ENCODE results near the gene ESPNL.

DNA sequence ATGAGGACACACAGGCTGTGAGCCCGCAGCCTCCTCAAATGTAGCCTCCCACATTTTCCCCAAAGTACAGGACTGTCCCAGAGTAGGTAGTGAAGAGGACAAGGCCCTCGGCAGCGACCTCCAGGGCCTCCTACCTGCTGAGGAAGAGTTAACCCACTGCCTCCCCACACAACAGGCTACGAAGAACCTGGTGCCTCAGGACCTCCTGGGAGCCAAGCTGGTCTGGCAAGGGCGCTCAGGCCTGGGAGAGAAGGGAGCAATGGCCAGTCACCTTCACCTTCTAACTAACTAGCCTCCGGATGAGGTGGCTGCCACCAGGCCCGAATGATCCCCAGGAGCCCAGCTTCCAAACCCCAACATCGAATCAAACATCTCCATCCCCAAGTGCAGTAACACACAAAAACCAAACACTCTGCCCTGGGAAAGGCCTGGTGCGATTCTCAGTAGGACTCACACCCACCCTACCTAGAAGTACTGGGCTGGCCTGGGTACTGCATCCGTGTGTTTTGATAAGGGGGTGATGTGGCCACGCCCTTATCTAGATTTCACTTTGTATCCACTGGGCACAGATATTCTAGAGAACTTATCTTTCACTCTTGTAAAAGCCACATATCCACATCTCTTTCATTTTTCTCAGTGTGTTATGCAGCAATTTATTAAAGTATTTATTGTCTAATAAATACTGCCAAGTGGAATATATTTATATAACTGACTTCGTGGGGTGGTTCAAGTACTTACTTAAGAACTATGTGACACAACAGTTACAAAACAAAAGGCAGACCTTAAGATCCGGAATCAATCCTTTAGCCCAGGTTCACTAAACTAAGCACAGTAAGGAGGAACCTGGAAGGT, 68.3 kb downstream of the ESPNL start:
- TF ChIP-seq, protein P1, sequence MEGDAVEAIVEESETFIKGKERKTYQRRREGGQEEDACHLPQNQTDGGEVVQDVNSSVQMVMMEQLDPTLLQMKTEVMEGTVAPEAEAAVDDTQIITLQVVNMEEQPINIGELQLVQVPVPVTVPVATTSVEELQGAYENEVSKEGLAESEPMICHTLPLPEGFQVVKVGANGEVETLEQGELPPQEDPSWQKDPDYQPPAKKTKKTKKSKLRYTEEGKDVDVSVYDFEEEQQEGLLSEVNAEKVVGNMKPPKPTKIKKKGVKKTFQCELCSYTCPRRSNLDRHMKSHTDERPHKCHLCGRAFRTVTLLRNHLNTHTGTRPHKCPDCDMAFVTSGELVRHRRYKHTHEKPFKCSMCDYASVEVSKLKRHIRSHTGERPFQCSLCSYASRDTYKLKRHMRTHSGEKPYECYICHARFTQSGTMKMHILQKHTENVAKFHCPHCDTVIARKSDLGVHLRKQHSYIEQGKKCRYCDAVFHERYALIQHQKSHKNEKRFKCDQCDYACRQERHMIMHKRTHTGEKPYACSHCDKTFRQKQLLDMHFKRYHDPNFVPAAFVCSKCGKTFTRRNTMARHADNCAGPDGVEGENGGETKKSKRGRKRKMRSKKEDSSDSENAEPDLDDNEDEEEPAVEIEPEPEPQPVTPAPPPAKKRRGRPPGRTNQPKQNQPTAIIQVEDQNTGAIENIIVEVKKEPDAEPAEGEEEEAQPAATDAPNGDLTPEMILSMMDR (IDR thresholded peaks at IDR 0.05) = no peak
- no peak for TF ChIP-seq POLR2A (IDR thresholded peaks at IDR 0.05)
